ENCODE measurements around the gene CPNE5. TPM values are rescaled to one million over a fixed set of nuclear protein-coding genes. Genes with fewer than 3 reads are reported as not detected.
A peak's percentile ranks its signal among the peaks of the same experiment; 100 is the strongest.

CPNE5 gene
- total and polyA plus RNA-seq, 7 donors = 0.03 to 1.7 (median 0.41) TPM

GRCh38 chr6:36884610-36885009, 45.4 kb upstream of the CPNE5 start:
- TF ChIP-seq, protein P1, sequence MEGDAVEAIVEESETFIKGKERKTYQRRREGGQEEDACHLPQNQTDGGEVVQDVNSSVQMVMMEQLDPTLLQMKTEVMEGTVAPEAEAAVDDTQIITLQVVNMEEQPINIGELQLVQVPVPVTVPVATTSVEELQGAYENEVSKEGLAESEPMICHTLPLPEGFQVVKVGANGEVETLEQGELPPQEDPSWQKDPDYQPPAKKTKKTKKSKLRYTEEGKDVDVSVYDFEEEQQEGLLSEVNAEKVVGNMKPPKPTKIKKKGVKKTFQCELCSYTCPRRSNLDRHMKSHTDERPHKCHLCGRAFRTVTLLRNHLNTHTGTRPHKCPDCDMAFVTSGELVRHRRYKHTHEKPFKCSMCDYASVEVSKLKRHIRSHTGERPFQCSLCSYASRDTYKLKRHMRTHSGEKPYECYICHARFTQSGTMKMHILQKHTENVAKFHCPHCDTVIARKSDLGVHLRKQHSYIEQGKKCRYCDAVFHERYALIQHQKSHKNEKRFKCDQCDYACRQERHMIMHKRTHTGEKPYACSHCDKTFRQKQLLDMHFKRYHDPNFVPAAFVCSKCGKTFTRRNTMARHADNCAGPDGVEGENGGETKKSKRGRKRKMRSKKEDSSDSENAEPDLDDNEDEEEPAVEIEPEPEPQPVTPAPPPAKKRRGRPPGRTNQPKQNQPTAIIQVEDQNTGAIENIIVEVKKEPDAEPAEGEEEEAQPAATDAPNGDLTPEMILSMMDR (IDR thresholded peaks at IDR 0.05) = no peak
- peaks cover 20% of the 10 kb centered on the region for H3K4me1 ChIP-seq
- 96 to 99% (median 98%) methylated on average over 3 of the region's 3 CpGs for WGBS, 3 donors
- no peaks in the 10 kb centered on the region for H3K9me3 ChIP-seq
- no peak overlapping the region for H3K27ac ChIP-seq
- ATAC-seq (no peak), DNase-seq (no peak)
- intact Hi-C loops (cut with DNase I) = loop anchor here (2.0 to 10.0 kb wide), 6 partner anchors 43 to 330 kb away; no protein-coding TSS in a partner anchor
- no peaks in the 10 kb centered on the region for H3K27me3 ChIP-seq (ENCODE audit: insufficient read depth in 3 of 3, low read length in 2 of 3)
- no peak overlapping the region for H3K4me3 ChIP-seq
- H3K36me3 ChIP-seq (ENCODE audit: insufficient read depth in 1 of 2, low read depth in 1 of 2) = no peaks in the 10 kb centered on the region

- 33 to 36% (median 34%) methylated on average over 6 of the region's 6 CpGs for WGBS, 3 donors
- H3K27ac ChIP-seq = peak overlapping the region; percentile 87
- ATAC-seq = peak in 1 of 4 donors; percentile 23
- H3K27me3 ChIP-seq (ENCODE audit: insufficient read depth in 3 of 3, low read length in 2 of 3) = no peaks in the 10 kb centered on the region
- peaks cover 0 to 15% of the 10 kb centered on the region in 2 donors for H3K36me3 ChIP-seq (ENCODE audit: insufficient read depth in 1 of 2, low read depth in 1 of 2)
- H3K4me3 ChIP-seq = peak overlapping the region; percentile 79
- H3K9me3 ChIP-seq = no peaks in the 10 kb centered on the region
- intact Hi-C loops (cut with DNase I) = no loop called here
- no peak for DNase-seq
- H3K4me1 ChIP-seq = peaks cover 5% of the 10 kb centered on the region
- TF ChIP-seq, protein P1 (IDR thresholded peaks at IDR 0.05) = no peak
These were observed 36.0 kb upstream of the CPNE5 start for GRCh38 chr6:36875250-36875633.

DNA sequence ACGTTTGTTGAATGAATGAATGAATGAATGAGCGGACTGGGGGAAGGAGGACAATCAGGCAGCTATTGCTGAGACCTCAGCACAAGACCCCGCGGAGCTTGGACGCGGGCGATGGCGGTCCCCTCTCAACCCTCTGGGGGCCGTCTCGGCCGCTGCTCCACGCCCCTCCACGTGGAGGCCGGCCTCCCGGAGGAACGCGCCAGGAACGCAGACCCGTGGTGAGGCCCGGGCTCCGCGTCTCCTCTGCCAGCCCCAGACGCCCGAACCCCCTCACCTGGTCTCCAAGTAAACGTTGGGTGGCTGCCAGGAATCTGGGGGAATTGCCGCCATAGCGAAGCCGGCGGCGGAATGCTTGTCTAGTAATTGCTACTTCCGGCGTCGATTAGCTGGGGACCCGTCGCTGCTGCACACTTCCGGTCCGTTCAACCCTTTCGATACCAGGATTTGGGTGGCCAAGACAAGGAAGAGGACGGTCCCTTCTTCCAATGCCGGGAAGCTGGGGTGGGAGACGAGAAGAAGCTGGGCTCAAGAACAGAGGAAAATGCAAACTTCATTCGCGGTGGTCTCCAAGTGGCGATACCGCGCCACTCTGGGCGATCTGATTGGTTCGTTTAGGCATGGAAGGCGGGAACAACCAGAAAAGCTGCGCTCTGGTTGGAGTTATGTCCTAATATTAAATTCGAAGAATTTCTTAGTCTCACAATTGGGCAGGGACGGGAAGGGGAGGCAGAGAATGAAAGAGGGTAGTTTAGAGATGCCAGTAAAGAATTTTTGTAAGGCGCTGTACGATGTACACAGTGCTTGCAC, 35.4 kb upstream of the CPNE5 start, which contains the start of gene PPIL1:
TSS of gene PPIL1 (minus strand) at position 361 of the 807 bp plus-strand sequence. CDS start at position 330, 31 bp downstream.
- Histone ChIP-seq H3K9me3 (no peaks in the 10 kb centered on the region), H3K27ac (peak within 1 kb of the TSS; percentile 87), H3K36me3 (ENCODE audit: insufficient read depth in 1 of 2, low read depth in 1 of 2) (peaks cover 0 to 21% of the 10 kb centered on the region in 2 donors), H3K27me3 (ENCODE audit: insufficient read depth in 3 of 3, low read length in 2 of 3) (no peaks in the 10 kb centered on the region), H3K4me3 (peak within 1 kb of the TSS; percentile 79), H3K4me1 (peaks cover 5% of the 10 kb centered on the region)
- intact Hi-C loops (cut with DNase I) = no loop called here
- peak; percentile 85 to 93 for DNase-seq
- peak; percentile 92 to 97 (median 94) for ATAC-seq
- 0% methylated on average over 54 of the region's 54 CpGs for WGBS, 3 donors
- TF ChIP-seq, protein P1 (IDR thresholded peaks at IDR 0.05) = no peak

DNA sequence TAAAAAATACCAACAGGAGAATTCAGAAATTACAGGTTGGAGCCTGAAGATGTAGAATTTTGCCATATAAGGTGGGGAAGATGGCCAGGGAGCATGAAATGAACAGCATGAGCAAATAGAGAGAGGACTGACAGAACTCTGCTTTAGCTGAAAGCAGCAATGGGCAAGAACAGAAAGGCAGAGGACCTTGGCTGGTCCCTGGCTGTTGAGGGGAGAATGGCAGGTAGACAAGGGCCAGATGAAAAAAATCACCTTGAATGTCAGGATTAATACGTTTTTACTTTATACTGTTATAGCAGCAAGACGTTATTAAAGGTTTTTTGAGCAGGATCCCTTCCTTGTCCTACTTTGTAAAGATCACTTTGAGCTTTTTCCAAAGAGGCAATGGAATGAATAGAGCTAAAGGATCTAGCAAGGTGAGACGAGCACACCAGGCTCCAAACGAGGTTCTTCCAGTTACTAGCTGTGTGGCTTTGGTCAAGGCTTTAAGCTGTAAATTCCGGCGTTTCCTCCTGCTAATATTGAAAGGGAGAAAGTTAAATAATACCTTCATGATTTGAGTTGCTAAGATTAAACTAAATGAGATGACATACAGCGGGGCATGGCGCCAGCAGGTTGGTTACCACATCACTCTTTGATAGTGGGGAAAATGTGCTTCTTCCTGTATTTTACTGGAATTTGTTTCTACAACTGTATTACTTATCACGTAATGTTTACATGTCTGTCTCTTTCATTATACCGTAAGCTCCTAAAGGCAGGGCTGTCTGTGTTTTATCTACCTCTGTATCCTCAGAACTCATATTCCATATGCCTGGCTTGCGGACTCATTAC, 34.6 kb upstream of the CPNE5 start:
- TF ChIP-seq, protein P1 (IDR thresholded peaks at IDR 0.05) = no peak
- Histone ChIP-seq H3K9me3 (no peaks in the 10 kb centered on the region), H3K36me3 (ENCODE audit: insufficient read depth in 1 of 2, low read depth in 1 of 2) (peaks cover 0 to 30% of the 10 kb centered on the region in 2 donors), H3K27me3 (ENCODE audit: insufficient read depth in 3 of 3, low read length in 2 of 3) (no peaks in the 10 kb centered on the region), H3K4me1 (peaks cover 5% of the 10 kb centered on the region), H3K4me3 (peak overlapping the region; percentile 79), H3K27ac (peak overlapping the region; percentile 87)
- intact Hi-C loops (cut with DNase I) = no loop called here
- peak in 1 of 4 donors; percentile 5 for ATAC-seq
- WGBS, 3 donors = 15 to 17% (median 15%) methylated on average over 11 of the region's 11 CpGs
- peak in 1 of 2 donors; percentile 48 for DNase-seq

Measured in psoas muscle (tissue), 8 donors.